ENCODE data around the gene YWHAE. TPM values are rescaled to one million over a fixed set of nuclear protein-coding genes. Genes with fewer than 3 reads are reported as not detected.

Gene YWHAE
- total and polyA plus RNA-seq, 9 of the 15 experiments (the other 6 are each of a cell fraction or from before 2014, with no cell fraction given), result 184 to 727 (median 448) TPM

- no peak for TF ChIP-seq ZNF780A (CRISPR knock-in tag; IDR thresholded peaks at IDR 0.05)
- no peak for TF ChIP-seq E2F6 (IDR thresholded peaks at IDR 0.05; ENCODE audit: borderline replicate concordance in 1 of 2, extremely low read depth in 1 of 2, insufficient read depth in 1 of 2, insufficient read length in 1 of 2, low read depth in 1 of 2, low read length in 1 of 2, poor library complexity in 1 of 2, severe bottlenecking in 1 of 2)
- TF ChIP-seq ETS1 (conservative IDR thresholded peaks at IDR 0.05; ENCODE audit: control insufficient read depth, low read depth, low read length), result no peak
- TF ChIP-seq SMAD3 (CRISPR knock-in tag; conservative IDR thresholded peaks at IDR 0.05), result no peak
- no peak for TF ChIP-seq HNRNPLL (IDR thresholded peaks at IDR 0.05; ENCODE audit: low read depth, low read length, poor library complexity, severe bottlenecking)
- TF ChIP-seq DMBX1 (CRISPR knock-in tag; IDR thresholded peaks at IDR 0.05; ENCODE audit: borderline replicate concordance), result no peak
- no peak for TF ChIP-seq SRSF3 (IDR thresholded peaks at IDR 0.05; ENCODE audit: insufficient read depth, low read length)
- no peak for TF ChIP-seq ZNF436 (CRISPR knock-in tag; IDR thresholded peaks at IDR 0.05)
- peak; percentile 73 for TF ChIP-seq DEAF1 (CRISPR knock-in tag; IDR thresholded peaks at IDR 0.05)
- TF ChIP-seq KAT7 (CRISPR knock-in tag; IDR thresholded peaks at IDR 0.05; ENCODE audit: borderline replicate concordance), result no peak
- no peak for TF ChIP-seq ZNF224 (CRISPR knock-in tag; IDR thresholded peaks at IDR 0.05)
- TF ChIP-seq TSC22D4 (tag; IDR thresholded peaks at IDR 0.05), result no peak
- peak; percentile 29; the same call in 1 of the 2 replicates for TF ChIP-seq TEAD4 (IDR thresholded peaks at IDR 0.05; ENCODE audit: low read length)
- no peak for TF ChIP-seq TEAD4 (CRISPR knock-in tag; IDR thresholded peaks at IDR 0.05; ENCODE audit: borderline replicate concordance)
- TF ChIP-seq SMC3 (conservative IDR thresholded peaks at IDR 0.05; ENCODE audit: insufficient read depth, low read depth, low read length), result peak; percentile 53; the same call in 1 of the 2 replicates
- TF ChIP-seq CTCFL (IDR thresholded peaks at IDR 0.05; ENCODE audit: borderline replicate concordance, insufficient read depth, low read depth, low read length, poor library complexity, severe bottlenecking), result peak; percentile 50
- no peak for TF ChIP-seq HMGN3 (IDR thresholded peaks at IDR 0.05; ENCODE audit: borderline replicate concordance, extremely low read depth, insufficient read length, low read depth, low read length)
- TF ChIP-seq ATF1 (CRISPR knock-in tag; IDR thresholded peaks at IDR 0.05), result no peak
- TF ChIP-seq ATF1 (tag; IDR thresholded peaks at IDR 0.05), result no peak
- no peak for TF ChIP-seq ZNF586 (CRISPR knock-in tag; conservative IDR thresholded peaks at IDR 0.05)
- TF ChIP-seq RAD21 (CRISPR knock-in tag; conservative IDR thresholded peaks at IDR 0.05 in 1 of 2, IDR thresholded peaks at IDR 0.05 in 1 of 2), result peak; percentile 70 to 75
- no peak for TF ChIP-seq ZKSCAN3 (CRISPR knock-in tag; IDR thresholded peaks at IDR 0.05)
Observed at GRCh38 chr17:1365445-1366039, 34.5 kb downstream of the YWHAE start (continued).

All from K562 (cell line).